Small intestine (tissue), 7 donors: ENCODE measurements around the gene SGMS1. TPM values are rescaled to one million over a fixed set of nuclear protein-coding genes. Genes with fewer than 3 reads are reported as not detected.

Source experiments
- DNase-seq, 2 donors: peaks; one replicate each; pipeline versions ENCODE4 v3.0.0 to v3.0.0-alpha.2; 2013
- FAIRE-seq: peaks from 2 replicates; lab custom pipeline; 2012; peaks lifted over from hg19 to GRCh38; lab: Jason Lieb, UNC
- H3K27ac ChIP-seq, 3 donors: one replicate each; pipeline ENCODE4 v1.5.1; 2013; ENCODE audit warnings: low read length in 2 of 3, mild to moderate bottlenecking in 2 of 3, control low read depth in 1 of 3, inconsistent platforms in 1 of 3, low read depth in 1 of 3, moderate library complexity in 1 of 3
- H3K27me3 ChIP-seq, 3 donors: one replicate each; pipeline ENCODE4 v1.6.1; 2013; ENCODE audit warnings: low read length in 3 of 3, inconsistent platforms in 1 of 3; ENCODE audit not compliant: control insufficient read depth in 3 of 3, insufficient read depth in 3 of 3
- H3K36me3 ChIP-seq, 3 donors: one replicate each; pipeline ENCODE4 v1.6.1; 2013; ENCODE audit warnings: low read length in 3 of 3, inconsistent platforms in 1 of 3, low read depth in 1 of 3, mild to moderate bottlenecking in 1 of 3, moderate library complexity in 1 of 3; ENCODE audit not compliant: control insufficient read depth in 3 of 3, insufficient read depth in 2 of 3
- H3K4me1 ChIP-seq, 3 donors: one replicate each; pipeline ENCODE4 v1.6.1; 2013; ENCODE audit warnings: low read length in 2 of 3, inconsistent platforms in 1 of 3, low read depth in 1 of 3, mild to moderate bottlenecking in 1 of 3, moderate library complexity in 1 of 3; ENCODE audit not compliant: control insufficient read depth in 3 of 3, insufficient read depth in 2 of 3
- H3K4me3 ChIP-seq, 3 donors: one replicate each; pipeline ENCODE4 v1.5.1; 2013; ENCODE audit warnings: low read length in 3 of 3, control low read depth in 1 of 3, inconsistent platforms in 1 of 3, low read depth in 1 of 3, mild to moderate bottlenecking in 1 of 3, moderate library complexity in 1 of 3
- H3K9me3 ChIP-seq, 2 donors: one replicate each; pipeline ENCODE4 v1.6.1; 2013; ENCODE audit warnings: low read depth in 1 of 2, low read length in 1 of 2; ENCODE audit not compliant: control insufficient read depth in 2 of 2, insufficient read depth in 1 of 2
- WGBS, 3 donors: extraction: QIAGEN DNeasy Blood & Tissue Kit; methylation state at CpG; one replicate each; pipeline ENCODE4 v1.1.7; 2013; 5-methylcytosine and 5-hydroxymethylcytosine counted together
- polyA plus RNA-seq, 4 donors: library from polyadenylated mRNA; stranded (reverse) in 3 of 4; unstranded in 1 of 4; fragments of 200-250 nt in 3 of 4; fragments of 120-200 nt in 1 of 4; gene quantifications; one replicate each; pipeline versions ENCODE4 v1.2.1 to v1.2.3, GENCODE V29; 2013
- donor health status: healthy with polysubstance abuse.
- donor health status: control.
- donor health status: control.
- donor health status: Bipolar disorder and iron deficiency.
- donor health status: healthy.

The SGMS1 gene
- polyA plus RNA-seq, 4 donors = 7.6 to 28.2 (median 11.4) TPM

GRCh38 chr10:50512214-50512595 is 111.6 kb downstream of the SGMS1 start:
- Histone ChIP-seq H3K27me3 (no peaks in the 10 kb centered on the region), H3K4me1 (peaks cover 8 to 36% (median 21%) of the 10 kb centered on the region in 3 donors), H3K27ac (peak overlapping the region in 1 of 3 donors; percentile 9), H3K9me3 (no peaks in the 10 kb centered on the region), H3K4me3 (no peak overlapping the region), H3K36me3 (no peaks in the 10 kb centered on the region)
- FAIRE-seq (no peak), DNase-seq (no peak)
- WGBS, 3 donors = 57 to 81% (median 64%) methylated on average over 1 of the region's 1 CpG

- Histone ChIP-seq H3K27me3 (no peaks in the 10 kb centered on the region), H3K4me1 (peaks cover 8 to 36% (median 21%) of the 10 kb centered on the region in 3 donors), H3K27ac (peak overlapping the region in 2 of 3 donors; percentile 32 to 40), H3K4me3 (no peak overlapping the region), H3K9me3 (no peaks in the 10 kb centered on the region), H3K36me3 (no peaks in the 10 kb centered on the region)
- DNase-seq (peak in 1 of 2 donors; percentile 68), FAIRE-seq (no peak)
- 28 to 55% (median 35%) methylated on average over 5 of the region's 5 CpGs for WGBS, 3 donors
Observed at GRCh38 chr10:50511492-50512213, 112.1 kb downstream of the SGMS1 start.

GRCh38 chr10:50510517-50511473 is 113.0 kb downstream of the SGMS1 start:
- H3K4me1 ChIP-seq = peaks cover 8 to 36% (median 21%) of the 10 kb centered on the region in 3 donors
- H3K36me3 ChIP-seq = no peaks in the 10 kb centered on the region
- H3K27ac ChIP-seq = peak overlapping the region in 2 of 3 donors; percentile 32 to 40
- 73 to 85% (median 74%) methylated on average over 3 of the region's 3 CpGs for WGBS, 3 donors
- FAIRE-seq (no peak), DNase-seq (no peak)
- no peaks in the 10 kb centered on the region for H3K27me3 ChIP-seq
- no peaks in the 10 kb centered on the region for H3K9me3 ChIP-seq
- H3K4me3 ChIP-seq = no peak overlapping the region

GRCh38 chr10:50508315-50509051 is 115.3 kb downstream of the SGMS1 start:
- Histone ChIP-seq H3K9me3 (no peaks in the 10 kb centered on the region), H3K27ac (peak overlapping the region in 1 of 3 donors; percentile 27), H3K27me3 (no peaks in the 10 kb centered on the region), H3K4me3 (no peak overlapping the region), H3K36me3 (no peaks in the 10 kb centered on the region), H3K4me1 (peaks cover 8 to 36% (median 21%) of the 10 kb centered on the region in 3 donors)
- DNase-seq = peak; percentile 31 to 65
- 63 to 71% (median 64%) methylated on average over 5 of the region's 5 CpGs for WGBS, 3 donors
- FAIRE-seq = no peak

GRCh38 chr10:50506861-50507573 is 116.7 kb downstream of the SGMS1 start:
- WGBS, 3 donors = 57 to 82% (median 71%) methylated on average over 5 of the region's 5 CpGs
- no peak for FAIRE-seq
- no peak overlapping the region for H3K4me3 ChIP-seq
- no peaks in the 10 kb centered on the region for H3K36me3 ChIP-seq
- H3K27ac ChIP-seq = no peak overlapping the region
- no peaks in the 10 kb centered on the region for H3K27me3 ChIP-seq
- H3K9me3 ChIP-seq = no peaks in the 10 kb centered on the region
- DNase-seq = no peak
- H3K4me1 ChIP-seq = peaks cover 4 to 26% (median 19%) of the 10 kb centered on the region in 3 donors

GRCh38 chr10:50504389-50504788 is 119.4 kb downstream of the SGMS1 start:
- Histone ChIP-seq H3K4me1 (peaks cover 2 to 15% (median 7%) of the 10 kb centered on the region in 3 donors), H3K9me3 (no peaks in the 10 kb centered on the region), H3K36me3 (no peaks in the 10 kb centered on the region), H3K27ac (no peak overlapping the region), H3K27me3 (no peaks in the 10 kb centered on the region), H3K4me3 (no peak overlapping the region)
- 85 to 100% (median 97%) methylated on average over 1 of the region's 1 CpG for WGBS, 3 donors
- no peak for DNase-seq
- no peak for FAIRE-seq

- FAIRE-seq (no peak), DNase-seq (no peak)
- Histone ChIP-seq H3K4me3 (no peak overlapping the region), H3K9me3 (no peaks in the 10 kb centered on the region), H3K27ac (no peak overlapping the region), H3K36me3 (no peaks in the 10 kb centered on the region), H3K4me1 (peaks cover 2 to 13% (median 7%) of the 10 kb centered on the region in 3 donors), H3K27me3 (no peaks in the 10 kb centered on the region)
- WGBS, 3 donors = 79% methylated on average over 10 of the region's 10 CpGs
Observed at GRCh38 chr10:50503661-50504320, 120.0 kb downstream of the SGMS1 start.
